IPS-20b (cell line): ENCODE results near the gene STX12.
A peak's percentile ranks its signal among the peaks of the same experiment; 100 is the strongest.

Experiments
- H3K27ac ChIP-seq: one replicate; pipeline ENCODE4 v1.5.1; 2013; ENCODE audit warnings: low read length
- H3K27me3 ChIP-seq: 2 replicates; pipeline ENCODE4 v1.6.1; 2013; ENCODE audit warnings: mild to moderate bottlenecking, low read length, inconsistent platforms; ENCODE audit not compliant: insufficient read depth
- H3K36me3 ChIP-seq: 2 replicates; pipeline ENCODE4 v1.6.1; 2013; ENCODE audit warnings: low read depth, mild to moderate bottlenecking, inconsistent platforms, low read length, moderate library complexity; ENCODE audit not compliant: insufficient read depth
- H3K4me1 ChIP-seq: 2 replicates; pipeline ENCODE4 v1.6.1; 2013; ENCODE audit warnings: mild to moderate bottlenecking, control low read depth, inconsistent platforms, low read length, moderate library complexity; ENCODE audit not compliant: insufficient read depth
- H3K4me3 ChIP-seq: 2 replicates; pipeline ENCODE4 v1.5.1; 2013; ENCODE audit warnings: mild to moderate bottlenecking, low read length, inconsistent platforms
- H3K9ac ChIP-seq: 2 replicates; pipeline ENCODE4 v1.6.1; 2013; ENCODE audit warnings: low read depth, mild to moderate bottlenecking, inconsistent platforms, low read length, moderate library complexity
- H3K9me3 ChIP-seq: 2 replicates; pipeline ENCODE4 v1.6.1; 2013; ENCODE audit warnings: mild to moderate bottlenecking, low read depth, low read length, inconsistent platforms; ENCODE audit not compliant: insufficient read depth

STX12 gene

GRCh38 chr1:27872802-27873551, 100.0 kb downstream of the STX12 start:
- Histone ChIP-seq H3K27ac (no peak overlapping the region), H3K4me3 (peak overlapping the region; percentile 89), H3K27me3 (peaks cover 12% of the 10 kb centered on the region), H3K9me3 (no peaks in the 10 kb centered on the region), H3K9ac (peak overlapping the region; percentile 60), H3K36me3 (no peaks in the 10 kb centered on the region), H3K4me1 (no peaks in the 10 kb centered on the region)

- Histone ChIP-seq H3K27ac (no peak overlapping the region), H3K27me3 (peaks cover 12% of the 10 kb centered on the region), H3K9me3 (no peaks in the 10 kb centered on the region), H3K4me3 (peak overlapping the region; percentile 89; the same call in 1 of the 2 replicates), H3K4me1 (no peaks in the 10 kb centered on the region), H3K9ac (no peak overlapping the region), H3K36me3 (no peaks in the 10 kb centered on the region)
These were observed 100.8 kb downstream of the STX12 start for GRCh38 chr1:27873671-27874384.
